Measurements from ENCODE around the gene BUB1B.
"Not testable (repeated sequence)": the region's sequence is repeated elsewhere in the genome, so short reads cannot be mapped to it uniquely, and the experiment has no call there.

The BUB1B gene

GRCh38 chr15:40136470-40137302 is 24.2 kb upstream of the BUB1B start:
- DNase-seq: no peak

- no peak for DNase-seq
Measured at GRCh38 chr15:40137303-40138200, 23.3 kb upstream of the BUB1B start.

GRCh38 chr15:40138201-40138570 is 22.7 kb upstream of the BUB1B start:
- not testable (repeated sequence) for DNase-seq

- DNase-seq: no peak
Measured at GRCh38 chr15:40142428-40142827, 18.4 kb upstream of the BUB1B start.

- DNase-seq: no peak
Measured at GRCh38 chr15:40146037-40146436, 14.8 kb upstream of the BUB1B start.

- DNase-seq: no peak
Measured at GRCh38 chr15:40149339-40149738, 11.5 kb upstream of the BUB1B start.

- no peak for DNase-seq
Measured at GRCh38 chr15:40150163-40150925, 10.5 kb upstream of the BUB1B start.

GRCh38 chr15:40151499-40151898 is 9.4 kb upstream of the BUB1B start:
- no peak for DNase-seq

- DNase-seq: no peak
Measured at GRCh38 chr15:40151991-40152390, 8.9 kb upstream of the BUB1B start.

- DNase-seq: not testable (repeated sequence)
Measured at GRCh38 chr15:40154821-40155220, 6.0 kb upstream of the BUB1B start.

- no peak for DNase-seq
Measured at GRCh38 chr15:40155270-40155910, 5.5 kb upstream of the BUB1B start.

- DNase-seq: no peak
Measured at GRCh38 chr15:40157778-40158447, 3.0 kb upstream of the BUB1B start.

GRCh38 chr15:40160021-40160420 is 848 bp upstream of the BUB1B start:
- no peak for DNase-seq

GRCh38 chr15:40161693-40162391 is 973 bp downstream of the BUB1B start:
- peak in 1 of 5 experiments; percentile 12 for DNase-seq

GRCh38 chr15:40162552-40162951 is 1.7 kb downstream of the BUB1B start:
- DNase-seq: no peak

GRCh38 chr15:40163657-40164416 is 3.0 kb downstream of the BUB1B start:
- DNase-seq: peak in 1 of 5 experiments; percentile 79

- DNase-seq: not testable (repeated sequence)
Measured at GRCh38 chr15:40167374-40167773, 6.5 kb downstream of the BUB1B start.

- DNase-seq: no peak
Measured at GRCh38 chr15:40175160-40175559, 14.3 kb downstream of the BUB1B start.

- DNase-seq: peak in 1 of 5 experiments; percentile 19
Measured at GRCh38 chr15:40182358-40183029, 21.6 kb downstream of the BUB1B start.

Measured in T-helper 2 cell (primary cell).